ENCODE data around the gene NUMBL. TPM values are rescaled to one million over a fixed set of nuclear protein-coding genes. Genes with fewer than 3 reads are reported as not detected.

NUMBL gene
- total RNA-seq, 1 experiment from 2014 or later, result 14.5 TPM

DNA sequence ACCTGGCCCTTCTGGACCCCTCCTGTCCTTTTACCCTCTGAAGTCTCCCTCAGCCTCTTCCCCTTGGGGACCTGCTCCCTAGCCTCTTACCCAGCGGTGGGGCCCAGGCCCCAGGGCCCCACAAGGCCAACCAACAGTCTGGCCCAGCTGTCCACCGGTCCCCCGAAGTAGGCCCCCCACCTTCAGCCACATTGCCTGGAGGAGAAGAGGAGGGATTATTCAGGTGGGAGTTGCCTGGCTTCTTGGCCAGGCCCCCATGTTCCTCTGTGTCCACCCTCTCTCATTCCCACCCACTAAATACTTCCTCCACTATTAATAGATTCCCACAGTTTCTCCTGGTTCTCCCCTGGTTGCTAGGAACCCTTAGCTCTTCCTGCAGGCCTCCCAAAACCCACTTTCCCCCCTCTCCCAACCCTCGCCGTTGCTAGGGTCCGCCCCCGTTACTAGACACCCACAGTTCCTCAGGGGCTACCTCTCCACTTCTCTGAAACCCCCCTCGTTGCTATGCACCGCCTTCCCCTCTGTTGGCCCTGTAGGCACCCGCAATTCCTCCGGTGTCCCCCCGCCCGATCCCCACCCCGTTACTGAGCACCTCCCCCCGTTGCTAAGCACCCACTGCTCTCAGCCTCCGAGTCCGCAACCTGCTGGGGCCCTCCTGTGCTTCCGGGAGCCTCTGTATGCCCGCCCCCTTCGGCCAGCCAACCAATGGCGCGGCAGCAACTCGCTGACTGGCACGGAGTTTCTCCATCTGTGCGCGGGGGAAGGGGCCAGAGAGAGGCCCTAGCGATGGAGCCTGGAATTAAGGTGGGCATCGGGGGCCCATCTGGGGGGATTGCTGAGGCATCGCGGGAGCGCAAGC lies 24.2 kb upstream of the NUMBL start:
- CTCF ChIA-PET, result no interaction called here

DNA sequence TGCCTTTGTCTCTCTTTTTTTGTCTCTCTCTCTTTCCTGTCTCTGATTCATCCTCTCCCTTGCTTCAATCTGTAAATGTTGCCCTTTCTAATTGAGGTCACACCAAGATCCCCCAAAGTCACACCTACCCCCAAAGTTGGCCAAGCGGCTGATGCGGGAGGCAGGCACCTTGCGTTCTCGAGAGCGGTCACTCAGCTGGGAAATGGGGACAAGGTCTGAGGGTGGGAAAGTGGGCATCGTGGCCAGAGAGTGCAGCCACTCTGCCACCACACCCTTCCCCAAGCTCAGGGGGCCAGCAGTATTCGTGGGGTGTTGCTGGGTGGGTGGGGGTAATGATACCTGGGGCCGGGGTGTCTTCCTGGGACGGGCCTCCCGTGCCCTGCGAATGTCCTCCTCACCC lies 23.5 kb upstream of the NUMBL start:
- no peak for TF ChIP-seq EZH2 (IDR thresholded peaks at IDR 0.05; ENCODE audit: low read length, unreplicated experiment)
- TF ChIP-seq, protein P1, sequence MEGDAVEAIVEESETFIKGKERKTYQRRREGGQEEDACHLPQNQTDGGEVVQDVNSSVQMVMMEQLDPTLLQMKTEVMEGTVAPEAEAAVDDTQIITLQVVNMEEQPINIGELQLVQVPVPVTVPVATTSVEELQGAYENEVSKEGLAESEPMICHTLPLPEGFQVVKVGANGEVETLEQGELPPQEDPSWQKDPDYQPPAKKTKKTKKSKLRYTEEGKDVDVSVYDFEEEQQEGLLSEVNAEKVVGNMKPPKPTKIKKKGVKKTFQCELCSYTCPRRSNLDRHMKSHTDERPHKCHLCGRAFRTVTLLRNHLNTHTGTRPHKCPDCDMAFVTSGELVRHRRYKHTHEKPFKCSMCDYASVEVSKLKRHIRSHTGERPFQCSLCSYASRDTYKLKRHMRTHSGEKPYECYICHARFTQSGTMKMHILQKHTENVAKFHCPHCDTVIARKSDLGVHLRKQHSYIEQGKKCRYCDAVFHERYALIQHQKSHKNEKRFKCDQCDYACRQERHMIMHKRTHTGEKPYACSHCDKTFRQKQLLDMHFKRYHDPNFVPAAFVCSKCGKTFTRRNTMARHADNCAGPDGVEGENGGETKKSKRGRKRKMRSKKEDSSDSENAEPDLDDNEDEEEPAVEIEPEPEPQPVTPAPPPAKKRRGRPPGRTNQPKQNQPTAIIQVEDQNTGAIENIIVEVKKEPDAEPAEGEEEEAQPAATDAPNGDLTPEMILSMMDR (conservative IDR thresholded peaks at IDR 0.05; ENCODE audit: low read depth, low read length), result no peak
- no peak for TF ChIP-seq EZH2phosphoT487 (IDR thresholded peaks at IDR 0.05; ENCODE audit: borderline replicate concordance, low read length)
- Histone ChIP-seq H3K9me3 (ENCODE audit: low read length) (no peaks in the 10 kb centered on the region), H3K9ac (ENCODE audit: low read length) (no peak overlapping the region), H3K27ac (ENCODE audit: low read length) (peak overlapping the region; percentile 100; the same call in 1 of the 2 replicates), H4K20me1 (ENCODE audit: low read length) (peaks cover 9% of the 10 kb centered on the region; the same call in 1 of the 2 replicates), H3K4me1 (ENCODE audit: insufficient read depth, low read length) (peaks cover 13% of the 10 kb centered on the region), H3K4me3 (ENCODE audit: low read length) (no peak overlapping the region), H3K9me2 (replicated peaks; ENCODE audit: low read length) (no peaks in the 10 kb centered on the region), H3K27me3 (ENCODE audit: low read length) (no peaks in the 10 kb centered on the region), H3K4me2 (ENCODE audit: low read length) (no peak overlapping the region), H3F3A (ENCODE audit: low read length, unreplicated experiment) (no peaks in the 10 kb centered on the region), H2AFZ (ENCODE audit: low read length) (no peak overlapping the region), H3K79me2 (ENCODE audit: low read length) (peaks cover 18% of the 10 kb centered on the region), H3K36me3 (ENCODE audit: low read depth, low read length) (no peaks in the 10 kb centered on the region)
- intact Hi-C loops (cut with micrococcal nuclease), result no loop called here
- BruUV-seq (replicated peaks), result no TSS peak
- ChIA-PET CTCF (no interaction called here), POLR2A (ENCODE audit: unreplicated experiment) (no interaction called here)
- DNase-seq (no peak), ATAC-seq (no peak)

More for the DNA sequence above, 24.2 kb upstream of the NUMBL start:
- DNase-seq (peak; percentile 84), ATAC-seq (peak; percentile 59)
- POLR2A ChIA-PET (ENCODE audit: unreplicated experiment), result no interaction called here
- TF ChIP-seq, protein P1 (conservative IDR thresholded peaks at IDR 0.05; ENCODE audit: low read depth, low read length), result no peak
- TF ChIP-seq EZH2 (IDR thresholded peaks at IDR 0.05; ENCODE audit: low read length, unreplicated experiment) (no peak), EZH2phosphoT487 (IDR thresholded peaks at IDR 0.05; ENCODE audit: borderline replicate concordance, low read length) (no peak)
- peaks cover 25% of the 10 kb centered on the region for H3K79me2 ChIP-seq (ENCODE audit: low read length)
- H3K9me3 ChIP-seq (ENCODE audit: low read length), result no peaks in the 10 kb centered on the region
- intact Hi-C loops (cut with micrococcal nuclease), result loop anchor here (5.0 kb wide), 1 partner anchor 52 kb away; no protein-coding TSS in a partner anchor
- peak overlapping the region; percentile 100 for H3K27ac ChIP-seq (ENCODE audit: low read length)
- peaks cover 17% of the 10 kb centered on the region for H3K4me1 ChIP-seq (ENCODE audit: insufficient read depth, low read length)
- peak overlapping the region; percentile 95 for H3K4me2 ChIP-seq (ENCODE audit: low read length)
- H3K9ac ChIP-seq (ENCODE audit: low read length), result peak overlapping the region; percentile 99
- H2AFZ ChIP-seq (ENCODE audit: low read length), result peak overlapping the region; percentile 65
- no peaks in the 10 kb centered on the region for H3F3A ChIP-seq (ENCODE audit: low read length, unreplicated experiment)
- no peaks in the 10 kb centered on the region for H3K36me3 ChIP-seq (ENCODE audit: low read depth, low read length)
- H3K27me3 ChIP-seq (ENCODE audit: low read length), result no peaks in the 10 kb centered on the region
- peak overlapping the region; percentile 74 for H3K4me3 ChIP-seq (ENCODE audit: low read length)
- H4K20me1 ChIP-seq (ENCODE audit: low read length), result peaks cover 14% of the 10 kb centered on the region
- no TSS peak for BruUV-seq (replicated peaks)
- no peaks in the 10 kb centered on the region for H3K9me2 ChIP-seq (replicated peaks; ENCODE audit: low read length)

DNA sequence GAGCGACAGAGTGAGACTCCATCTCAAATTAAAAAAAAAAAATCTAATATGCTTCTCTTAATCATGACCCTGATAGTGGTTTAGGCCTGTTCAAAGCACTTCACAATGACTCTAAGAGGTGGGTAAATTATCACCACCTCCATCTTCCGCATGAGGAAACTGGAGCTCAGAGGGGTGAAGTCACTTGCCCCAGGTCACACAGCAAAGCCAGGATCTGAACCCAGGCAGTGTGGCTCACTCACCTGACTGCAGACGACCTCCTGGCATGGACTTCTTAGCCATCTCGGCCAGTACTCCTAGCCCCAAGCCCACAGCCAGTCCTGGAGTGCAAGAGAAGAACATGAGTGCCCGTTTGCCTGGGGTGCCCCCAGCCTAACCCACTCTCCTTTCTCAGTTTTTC lies 19.4 kb upstream of the NUMBL start:
- CTCF ChIA-PET, result no interaction called here
- POLR2A ChIA-PET (ENCODE audit: unreplicated experiment), result no interaction called here
- ATAC-seq, result no peak
- Histone ChIP-seq H4K20me1 (ENCODE audit: low read length) (no peaks in the 10 kb centered on the region), H3K9me2 (replicated peaks; ENCODE audit: low read length) (no peaks in the 10 kb centered on the region), H3K4me1 (ENCODE audit: insufficient read depth, low read length) (peaks cover 6% of the 10 kb centered on the region), H3K27me3 (ENCODE audit: low read length) (no peaks in the 10 kb centered on the region), H3F3A (ENCODE audit: low read length, unreplicated experiment) (no peaks in the 10 kb centered on the region), H3K4me3 (ENCODE audit: low read length) (no peak overlapping the region), H2AFZ (ENCODE audit: low read length) (no peak overlapping the region), H3K9ac (ENCODE audit: low read length) (no peak overlapping the region), H3K79me2 (ENCODE audit: low read length) (no peaks in the 10 kb centered on the region), H3K4me2 (ENCODE audit: low read length) (no peak overlapping the region), H3K36me3 (ENCODE audit: low read depth, low read length) (no peaks in the 10 kb centered on the region), H3K9me3 (ENCODE audit: low read length) (no peaks in the 10 kb centered on the region), H3K27ac (ENCODE audit: low read length) (no peak overlapping the region)
- no peak for DNase-seq
- BruUV-seq (replicated peaks), result no TSS peak
- intact Hi-C loops (cut with micrococcal nuclease), result no loop called here
- TF ChIP-seq, protein P1 (conservative IDR thresholded peaks at IDR 0.05; ENCODE audit: low read depth, low read length), result no peak
- TF ChIP-seq EZH2 (IDR thresholded peaks at IDR 0.05; ENCODE audit: low read length, unreplicated experiment) (no peak), EZH2phosphoT487 (IDR thresholded peaks at IDR 0.05; ENCODE audit: borderline replicate concordance, low read length) (no peak)

Data from PC-3 (cell line).